GM23248 (cell line): Measurements from ENCODE around the gene ENTPD2. TPM values are rescaled to one million over a fixed set of nuclear protein-coding genes. Genes with fewer than 3 reads are reported as not detected.

Source experiments
- DNase-seq: peaks from one replicate; pipeline ENCODE4 v3.0.0-alpha.2; 2015
- H2AFZ ChIP-seq: fragments of 200-600 bp; sonication (generic); 2 replicates; pipeline ENCODE4 v1.6.1; 2016; ENCODE audit warnings: antibody characterized with exemption
- H3F3A ChIP-seq: fragments of 200-600 bp; sonication (generic); 2 replicates; pipeline ENCODE4 v1.6.1; 2016; ENCODE audit warnings: mild to moderate bottlenecking, antibody characterized with exemption, mixed run types; ENCODE audit not compliant: insufficient read depth
- H3K27ac ChIP-seq: fragments of 200-600 bp; sonication (generic); 2 replicates; pipeline ENCODE4 v1.5.1; 2016; ENCODE audit warnings: mild to moderate bottlenecking
- H3K27me3 ChIP-seq: fragments of 200-600 bp; sonication (generic); replicated peaks from 2 replicates; pipeline ENCODE4 v1.6.1; 2016; ENCODE audit warnings: mild to moderate bottlenecking; ENCODE audit not compliant: insufficient read depth
- H3K36me3 ChIP-seq: fragments of 200-600 bp; sonication (generic); 2 replicates; pipeline ENCODE4 v1.6.1; 2016; ENCODE audit warnings: low read depth, mild to moderate bottlenecking
- H3K4me1 ChIP-seq: fragments of 200-600 bp; sonication (generic); 2 replicates; pipeline ENCODE4 v1.6.1; 2016; ENCODE audit warnings: mild to moderate bottlenecking; ENCODE audit not compliant: insufficient read depth
- H3K4me2 ChIP-seq: fragments of 200-600 bp; sonication (generic); one replicate; pipeline ENCODE4 v1.6.1; 2016; ENCODE audit warnings: mild to moderate bottlenecking; ENCODE audit not compliant: unreplicated experiment
- H3K4me3 ChIP-seq: fragments of 200-600 bp; sonication (generic); 2 replicates; pipeline ENCODE4 v1.5.1; 2016; ENCODE audit warnings: mild to moderate bottlenecking
- H3K79me2 ChIP-seq: fragments of 200-600 bp; sonication (generic); 2 replicates; pipeline ENCODE4 v1.6.1; 2016; ENCODE audit warnings: mild to moderate bottlenecking; ENCODE audit not compliant: insufficient read depth
- H3K9ac ChIP-seq: fragments of 200-600 bp; sonication (generic); 2 replicates; pipeline ENCODE4 v1.6.1; 2016; ENCODE audit warnings: mild to moderate bottlenecking
- H3K9me2 ChIP-seq: fragments of 200-600 bp; sonication (generic); 2 replicates; pipeline ENCODE4 v1.6.1; 2016; ENCODE audit warnings: mixed run types, mild to moderate bottlenecking, moderate library complexity; ENCODE audit not compliant: insufficient read depth
- H3K9me3 ChIP-seq: fragments of 200-600 bp; sonication (generic); one replicate; pipeline ENCODE4 v1.6.1; 2017; ENCODE audit warnings: low read depth
- H4K20me1 ChIP-seq: fragments of 200-600 bp; sonication (generic); 2 replicates; pipeline ENCODE4 v1.6.0; 2016; ENCODE audit not compliant: insufficient read depth
- EZH2 ChIP-seq: fragments of 200-600 bp; sonication (generic); IDR thresholded peaks from 2 replicates; pipeline ENCODE4 v1.6.1; 2018; ENCODE audit warnings: antibody characterized with exemption, mild to moderate bottlenecking; ENCODE audit not compliant: insufficient read depth, poor library complexity, severe bottlenecking
- EZH2phosphoT487 ChIP-seq: fragments of 200-600 bp; sonication (generic); IDR thresholded peaks from 2 replicates; pipeline ENCODE4 v1.6.1; 2018; ENCODE audit warnings: antibody characterized with exemption, moderate library complexity, mild to moderate bottlenecking, low read depth; ENCODE audit not compliant: insufficient read depth
- WGBS, 2 experiments: methylation state at CpG; one replicate each; pipeline ENCODE4 v1.1.6; 2015 to 2017; ENCODE audit warnings: low lambda C conversion rate in 2 of 2, low coverage in 1 of 2; ENCODE audit errors: missing lambda C conversion rate in 2 of 2; 5-methylcytosine and 5-hydroxymethylcytosine counted together
- in situ Hi-C: fragments of 300-500 bp; cut with MboI; formaldehyde crosslinking; loops from 2 replicates; pipeline ENCODE4 v1.15.0; 2020
- polyA plus RNA-seq: library from polyadenylated mRNA; unstranded; fragments of >200 nt; fragmentation: Nextera tagmentation; extraction: Ambion mirVana; gene quantifications from 2 replicates; pipeline ENCODE4 v1.2.1, GENCODE V29; 2016
- total RNA-seq: library from RNA; depleted of rRNA; stranded (reverse); fragments of >200 nt; shearing (Covaris generic); gene quantifications from 2 replicates; pipeline ENCODE4 v1.2.3, GENCODE V29; 2014

Gene ENTPD2
- total and polyA plus RNA-seq, 2 experiments from 2014 or later: not detected

DNA sequence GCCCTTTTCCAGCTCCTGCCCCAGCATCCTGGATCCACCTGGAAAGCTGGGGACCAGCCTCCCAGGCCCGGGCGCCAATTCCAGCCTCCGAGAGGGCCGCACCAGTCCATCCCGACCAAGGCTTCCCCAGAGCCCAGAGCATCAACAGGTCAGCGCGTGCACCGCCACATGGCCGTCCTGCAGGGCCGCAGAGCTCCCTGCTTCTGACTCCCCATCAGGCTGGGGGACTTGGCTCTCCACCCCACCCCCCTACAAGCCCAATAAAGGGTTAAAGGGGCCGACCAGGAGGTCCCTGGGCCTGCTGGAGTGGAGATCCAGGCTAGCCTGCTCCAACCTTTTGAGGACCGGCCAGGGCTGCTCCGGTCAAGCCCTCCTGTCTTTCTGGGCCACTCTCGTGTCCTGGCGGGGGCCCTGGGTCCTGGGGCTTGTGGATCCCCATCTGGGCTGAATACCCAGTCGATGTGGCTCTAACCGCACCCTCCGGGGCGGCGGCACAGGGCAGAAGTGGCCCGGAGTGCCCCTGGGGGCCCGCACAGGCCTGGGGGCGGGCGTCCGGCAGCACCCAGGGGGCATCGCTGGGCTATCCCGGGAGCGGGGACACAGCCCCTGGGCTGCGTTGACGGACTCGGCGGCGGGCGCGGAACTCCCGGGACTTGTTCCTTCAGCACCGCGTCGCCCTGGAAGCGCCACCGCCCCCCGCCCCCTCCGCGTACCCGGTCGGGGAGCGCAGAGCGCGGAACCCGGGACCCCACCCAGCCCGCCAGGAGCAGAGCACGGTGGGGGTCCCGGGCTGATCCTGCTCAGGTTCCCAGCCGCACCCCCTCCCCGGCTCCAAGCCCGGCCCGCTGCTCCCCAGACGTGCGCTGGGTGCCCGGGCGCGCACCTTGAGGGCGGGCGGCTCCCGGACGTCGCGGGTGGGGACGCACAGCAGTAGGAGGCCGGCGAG, 590 bp downstream of the ENTPD2 start:
- 25 to 30% methylated on average over 34 to 53 of the region's 71 CpGs for WGBS, 2 experiments
- H3K9ac ChIP-seq: no peak overlapping the region

DNA sequence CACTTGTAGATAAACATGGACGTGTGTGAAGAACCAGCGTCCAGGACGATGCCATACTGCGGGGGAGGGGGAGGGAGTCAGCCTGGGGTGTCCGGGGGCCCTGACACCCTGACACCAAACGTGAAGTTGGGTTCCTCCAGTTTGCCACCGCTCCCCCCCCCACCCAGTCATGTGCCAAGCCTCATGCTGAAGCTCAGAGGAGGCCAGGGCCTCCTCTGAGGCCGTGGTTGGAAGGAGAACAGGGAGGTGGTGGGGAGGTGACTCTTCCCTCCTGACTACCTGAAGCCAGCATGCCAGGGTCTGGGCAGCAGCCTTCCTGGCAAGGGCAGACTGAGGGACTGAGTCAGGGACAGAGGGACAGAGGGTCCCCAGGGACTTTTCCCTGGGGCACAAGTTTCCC, 1.6 kb downstream of the ENTPD2 start:
- Histone ChIP-seq H3K9me2 (no peaks in the 10 kb centered on the region), H3K4me3 (no peak overlapping the region), H3K79me2 (no peaks in the 10 kb centered on the region), H3K27me3 (peaks cover 22% of the 10 kb centered on the region), H3K9ac (no peak overlapping the region), H3K36me3 (no peaks in the 10 kb centered on the region), H3K4me2 (no peak overlapping the region), H4K20me1 (no peaks in the 10 kb centered on the region), H3K27ac (no peak overlapping the region), H3K4me1 (peaks cover 4% of the 10 kb centered on the region; the same call in 1 of the 2 replicates), H3F3A (0 out of 2 replicates have a peak, but pooled peaks cover under 1% of the 10 kb centered on the region), H2AFZ (no peak overlapping the region), H3K9me3 (no peaks in the 10 kb centered on the region)
- in situ Hi-C loops: no loop called here
- TF ChIP-seq EZH2: no peak
- no peak for TF ChIP-seq EZH2phosphoT487
- DNase-seq: no peak
- 75 to 85% methylated on average over 2 to 7 of the region's 8 CpGs for WGBS, 2 experiments

More for the DNA sequence above, 590 bp downstream of the ENTPD2 start:
- in situ Hi-C loops: no loop called here
- TF ChIP-seq EZH2phosphoT487 (no peak), EZH2 (no peak)
- Histone ChIP-seq H3K27ac (no peak overlapping the region), H4K20me1 (no peaks in the 10 kb centered on the region), H2AFZ (no peak overlapping the region), H3K9me2 (no peaks in the 10 kb centered on the region), H3K4me2 (no peak overlapping the region), H3K9me3 (no peaks in the 10 kb centered on the region), H3K36me3 (no peaks in the 10 kb centered on the region), H3K79me2 (no peaks in the 10 kb centered on the region), H3K4me1 (peaks cover 4% of the 10 kb centered on the region; the same call in 1 of the 2 replicates), H3F3A (0 out of 2 replicates have a peak, but pooled peaks cover 5% of the 10 kb centered on the region), H3K27me3 (peaks cover 22% of the 10 kb centered on the region), H3K4me3 (no peak overlapping the region)
- DNase-seq: no peak

DNA sequence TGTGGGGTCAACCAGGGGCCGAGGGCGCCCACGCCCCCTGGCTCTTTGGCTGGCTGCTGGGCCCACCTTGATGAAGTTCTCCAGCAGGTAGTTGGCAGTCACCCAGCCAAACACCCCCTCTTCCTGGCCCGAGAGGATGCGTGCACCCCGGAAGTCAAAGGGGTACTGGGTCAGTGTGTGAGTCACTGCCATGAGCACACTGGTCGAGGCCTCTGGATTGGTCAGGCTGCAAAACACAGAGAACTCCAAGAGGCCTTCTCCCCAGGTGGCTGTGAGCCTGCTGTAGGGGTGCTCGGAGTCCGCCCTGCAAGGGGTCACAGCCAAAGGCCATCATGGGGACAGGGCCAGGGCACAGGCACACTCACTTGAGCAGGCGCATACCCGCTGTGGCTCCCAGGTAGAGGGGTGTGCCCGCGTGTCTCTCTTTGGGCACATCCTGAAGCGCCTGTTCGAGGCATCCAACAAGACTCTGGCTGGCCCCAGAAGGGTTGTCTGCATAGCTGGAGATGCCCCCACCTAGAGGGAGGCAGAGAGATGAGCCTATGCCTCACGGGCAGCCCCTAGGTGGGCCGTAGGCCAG, 2.6 kb downstream of the ENTPD2 start:
- Histone ChIP-seq H3K4me3 (no peak overlapping the region), H3K27ac (no peak overlapping the region), H3K4me2 (no peak overlapping the region), H3K9ac (no peak overlapping the region), H3K27me3 (peaks cover 22% of the 10 kb centered on the region), H3K9me2 (no peaks in the 10 kb centered on the region), H2AFZ (no peak overlapping the region), H3K36me3 (no peaks in the 10 kb centered on the region), H3K9me3 (no peaks in the 10 kb centered on the region), H4K20me1 (no peaks in the 10 kb centered on the region), H3F3A (no peaks in the 10 kb centered on the region), H3K79me2 (no peaks in the 10 kb centered on the region), H3K4me1 (peaks cover 4% of the 10 kb centered on the region; the same call in 1 of the 2 replicates)
- WGBS, 2 experiments: 73 to 79% methylated on average over 14 to 17 of the region's 17 CpGs
- TF ChIP-seq EZH2 (no peak), EZH2phosphoT487 (no peak)
- in situ Hi-C loops: no loop called here
- no peak for DNase-seq

DNA sequence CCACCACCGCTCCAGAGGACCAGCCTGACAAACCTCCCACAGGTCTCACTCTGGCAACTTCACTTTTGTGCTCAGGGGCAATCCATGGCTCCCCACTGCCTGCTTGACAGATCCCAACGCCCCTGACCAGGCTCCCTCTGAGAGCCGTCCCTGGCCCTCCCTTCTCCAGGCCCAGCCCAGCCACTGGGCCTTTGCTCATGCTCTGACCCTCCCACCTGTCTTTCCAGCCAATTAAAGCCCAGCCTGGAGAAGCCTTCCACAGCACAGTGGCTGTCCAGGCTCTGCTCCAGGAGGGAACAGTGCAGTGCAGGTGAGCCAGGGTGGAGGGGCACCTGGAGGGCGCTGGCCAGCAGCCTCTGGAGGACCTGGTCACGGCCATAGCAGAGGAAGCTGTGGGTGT, 3.3 kb downstream of the ENTPD2 start:
- no peaks in the 10 kb centered on the region for H3K9me2 ChIP-seq
- no peaks in the 10 kb centered on the region for H3F3A ChIP-seq
- H2AFZ ChIP-seq: no peak overlapping the region
- in situ Hi-C loops: no loop called here
- H3K9me3 ChIP-seq: no peaks in the 10 kb centered on the region
- peaks cover 3% of the 10 kb centered on the region; the same call in 1 of the 2 replicates for H3K4me1 ChIP-seq
- H4K20me1 ChIP-seq: no peaks in the 10 kb centered on the region
- 41 to 52% methylated on average over 4 to 5 of the region's 5 CpGs for WGBS, 2 experiments
- H3K36me3 ChIP-seq: no peaks in the 10 kb centered on the region
- peak; percentile 20 for DNase-seq
- TF ChIP-seq EZH2phosphoT487 (no peak), EZH2 (no peak)
- no peak overlapping the region for H3K27ac ChIP-seq
- no peak overlapping the region for H3K4me2 ChIP-seq
- no peak overlapping the region for H3K4me3 ChIP-seq
- no peaks in the 10 kb centered on the region for H3K79me2 ChIP-seq
- peaks cover 22% of the 10 kb centered on the region for H3K27me3 ChIP-seq
- H3K9ac ChIP-seq: no peak overlapping the region
